Hair follicle dermal papilla cell (primary cell): ENCODE data around the gene SLC25A18. TPM values are rescaled to one million over a fixed set of nuclear protein-coding genes. Genes with fewer than 3 reads are reported as not detected.

Source experiments
- total RNA-seq: library from RNA; depleted of rRNA; stranded (reverse); fragments of >200 nt; gene quantifications from 2 replicates; pipeline ENCODE4 v1.2.3, GENCODE V29; 2012

Gene SLC25A18
- not detected in 2 replicates for total RNA-seq

GRCh38 chr22:17562906-17563870 is at the start of gene SLC25A18:
SLC25A18 (plus strand) TSS chr22:17563498; CDS start chr22:17579945, 16,447 bp downstream.

DNA sequence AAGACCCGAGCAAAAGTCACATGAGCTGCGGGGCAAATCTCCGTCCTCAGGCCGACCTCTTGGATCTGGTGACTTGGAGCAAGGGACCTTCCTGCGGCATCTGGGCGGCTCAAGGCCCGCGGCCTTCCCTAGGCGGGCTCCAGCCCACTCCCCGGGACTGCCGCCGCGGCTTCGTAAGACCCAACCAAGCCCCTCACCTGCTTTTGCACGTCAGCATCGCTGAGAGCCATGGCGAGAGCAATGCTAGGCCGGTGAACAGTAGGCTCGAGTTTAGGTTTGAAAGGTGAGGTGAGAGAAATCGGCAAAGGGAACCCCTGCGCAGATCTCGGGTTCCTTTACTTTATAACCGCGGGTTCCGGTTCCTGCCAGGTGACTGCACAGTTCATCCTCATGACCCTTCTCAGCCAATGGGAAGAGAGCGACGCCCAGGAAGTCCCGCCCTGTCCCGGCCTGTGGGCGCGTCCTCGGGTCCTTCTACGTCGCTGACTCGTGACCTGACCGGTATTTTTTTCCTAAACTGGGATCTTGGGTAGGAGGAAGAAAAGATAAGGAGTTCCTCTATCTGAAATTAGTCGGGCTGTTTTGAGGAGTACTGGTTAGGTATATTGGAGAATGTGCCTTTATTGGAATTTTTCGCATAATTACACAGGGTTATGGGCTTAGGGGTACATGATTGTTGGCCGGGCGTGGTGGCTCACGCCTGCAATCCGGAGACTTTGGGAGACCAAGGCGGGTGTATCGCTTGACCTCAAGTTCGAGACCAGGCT is 65.3 kb downstream of the SLC25A18 start, which contains the start of gene ATP6V1E1:
ATP6V1E1 (minus strand) TSS at position 344 of the 767 bp plus-strand sequence; CDS start at position 230, 114 bp downstream.

GRCh38 chr22:17638432-17639246 is 75.3 kb downstream of the SLC25A18 start, which contains the start of gene BCL2L13:
BCL2L13 (plus strand) TSS chr22:17638757; CDS start chr22:17655712, 16,955 bp downstream.

Other genes starting within 250 kb of the SLC25A18 start
- not detected in 2 replicates for gene CECR2, start 194.0 kb upstream of the SLC25A18 start, total RNA-seq
- gene ATP6V1E1, start 65.3 kb downstream of the SLC25A18 start, total RNA-seq, result 89.4 and 105 TPM in 2 replicates
- 74.0 and 78.5 TPM in 2 replicates for gene BCL2L13, start 75.3 kb downstream of the SLC25A18 start, total RNA-seq
- gene BID, start 211.0 kb downstream of the SLC25A18 start, total RNA-seq, result 10.2 and 14.9 TPM in 2 replicates